PC-9 (cell line): ENCODE results near the gene NTS. TPM values are rescaled to one million over a fixed set of nuclear protein-coding genes. Genes with fewer than 3 reads are reported as not detected.
A peak's percentile ranks its signal among the peaks of the same experiment; 100 is the strongest.

Experiments
- BruUV-seq: library from RNA; stranded (reverse); fragments of 400-500 nt; replicated peaks from 2 replicates; lab custom pipeline; 2021; lab: Mats Ljungman, UMichigan
- CTCF ChIA-PET: fragments of 300-600 bp; sonication (Branson Sonifier 250); formaldehyde crosslinking; loops from one replicate; lab custom pipeline; 2022; ENCODE audit warnings: antibody characterized with exemption; lab: Charles Lee
- POLR2A ChIA-PET: fragments of 300-600 bp; sonication (Branson Sonifier 250); formaldehyde crosslinking; loops from one replicate; lab custom pipeline; 2022; ENCODE audit warnings: antibody characterized with exemption; ENCODE audit not compliant: unreplicated experiment; lab: Charles Lee
- DNase-seq, 2 experiments: peaks; one replicate each; pipeline versions ENCODE4 v3.0.0 to v3.0.0-alpha.2; 2015 to 2022; ENCODE audit warnings: mixed read lengths in 1 of 2
- H2AFZ ChIP-seq: fragments of 200-600 bp; sonication (generic); 2 replicates; pipeline ENCODE4 v1.8.1; 2017; ENCODE audit warnings: antibody characterized with exemption
- H3F3A ChIP-seq: fragments of 200-600 bp; sonication (generic); 2 replicates; pipeline ENCODE4 v1.8.1; 2017; ENCODE audit warnings: antibody characterized with exemption, mild to moderate bottlenecking, low read depth; ENCODE audit not compliant: insufficient read depth
- H3K27ac ChIP-seq: fragments of 200-600 bp; sonication (generic); 2 replicates; pipeline ENCODE4 v1.6.1; 2016; ENCODE audit warnings: mixed run types
- H3K27me3 ChIP-seq: fragments of 200-600 bp; sonication (generic); 2 replicates; pipeline ENCODE4 v1.6.1; 2016; ENCODE audit warnings: low read depth, mixed run types; ENCODE audit not compliant: insufficient read depth
- H3K36me3 ChIP-seq: fragments of 200-600 bp; sonication (generic); 2 replicates; pipeline ENCODE4 v1.6.1; 2016; ENCODE audit warnings: low read depth, mixed run types
- H3K4me1 ChIP-seq: fragments of 200-600 bp; sonication (generic); replicated peaks from 2 replicates; pipeline ENCODE4 v1.6.1; 2016; ENCODE audit warnings: mixed run types; ENCODE audit not compliant: insufficient read depth
- H3K4me2 ChIP-seq: fragments of 200-600 bp; sonication (generic); 2 replicates; pipeline ENCODE4 v1.6.1; 2017; ENCODE audit warnings: mixed run types
- H3K4me3 ChIP-seq: fragments of 200-600 bp; sonication (generic); 2 replicates; pipeline ENCODE4 v1.6.1; 2016; ENCODE audit warnings: mixed run types
- H3K79me2 ChIP-seq: fragments of 200-600 bp; sonication (generic); 2 replicates; pipeline ENCODE4 v1.6.1; 2017; ENCODE audit warnings: low read depth, mixed run types
- H3K9me2 ChIP-seq: fragments of 200-600 bp; sonication (generic); 2 replicates; pipeline ENCODE4 v1.8.1; 2017; ENCODE audit warnings: mild to moderate bottlenecking; ENCODE audit not compliant: insufficient read depth
- H3K9me3 ChIP-seq: fragments of 200-600 bp; sonication (generic); 2 replicates; pipeline ENCODE4 v1.8.1; 2016; ENCODE audit warnings: low read depth; ENCODE audit not compliant: insufficient read depth
- H4K20me1 ChIP-seq: fragments of 200-600 bp; sonication (generic); 2 replicates; pipeline ENCODE4 v1.8.1; 2017; ENCODE audit not compliant: insufficient read depth
- CTCF ChIP-seq: fragments of 200-600 bp; sonication (generic); conservative IDR thresholded peaks from 2 replicates; pipeline ENCODE4 v1.6.1; 2017; ENCODE audit warnings: mixed run types, antibody characterized with exemption, mild to moderate bottlenecking, moderate library complexity
- EZH2 ChIP-seq: fragments of 200-600 bp; sonication (generic); IDR thresholded peaks from 2 replicates; pipeline ENCODE4 v1.8.0; 2017; ENCODE audit warnings: antibody characterized with exemption, low read depth
- intact Hi-C: fragments of 100-400 bp; cut with micrococcal nuclease; formaldehyde crosslinking; loops from one replicate; pipeline ENCODE4 v1.10.0; 2022; ENCODE audit not compliant: unreplicated experiment
- total RNA-seq: library from RNA; stranded (reverse); gene quantifications from 2 replicates; pipeline ENCODE4 v1.2.3, GENCODE V29; 2021

NTS gene
- total RNA-seq, 1 experiment from 2014 or later = not detected

GRCh38 chr12:85856966-85857365 lies 17.1 kb upstream of the NTS start:
- DNase-seq = no peak
- H3F3A ChIP-seq = no peaks in the 10 kb centered on the region
- no peaks in the 10 kb centered on the region for H3K79me2 ChIP-seq
- ChIA-PET CTCF (no interaction called here), POLR2A (no interaction called here)
- intact Hi-C loops = no loop called here
- no peaks in the 10 kb centered on the region for H3K27me3 ChIP-seq
- TF ChIP-seq CTCF (no peak), EZH2 (no peak)
- H3K27ac ChIP-seq = no peak overlapping the region
- H3K36me3 ChIP-seq = no peaks in the 10 kb centered on the region
- H3K4me1 ChIP-seq = no peaks in the 10 kb centered on the region
- no peaks in the 10 kb centered on the region for H4K20me1 ChIP-seq
- H3K9me2 ChIP-seq = no peaks in the 10 kb centered on the region
- no peak overlapping the region for H3K4me3 ChIP-seq
- no TSS peak for BruUV-seq
- H3K4me2 ChIP-seq = no peak overlapping the region
- H2AFZ ChIP-seq = no peak overlapping the region
- H3K9me3 ChIP-seq = no peaks in the 10 kb centered on the region

GRCh38 chr12:85865890-85866289 lies 8.2 kb upstream of the NTS start:
- no peak overlapping the region for H3K4me2 ChIP-seq
- DNase-seq = no peak
- H2AFZ ChIP-seq = no peak overlapping the region
- H3K4me3 ChIP-seq = no peak overlapping the region
- intact Hi-C loops = loop anchor here (5.0 kb wide), 1 partner anchor 44 kb away; no protein-coding TSS in a partner anchor
- no peak overlapping the region for H3K27ac ChIP-seq
- no peaks in the 10 kb centered on the region for H3K27me3 ChIP-seq
- H3F3A ChIP-seq = no peaks in the 10 kb centered on the region
- H3K4me1 ChIP-seq = no peaks in the 10 kb centered on the region
- TF ChIP-seq CTCF (no peak), EZH2 (no peak)
- no peaks in the 10 kb centered on the region for H3K36me3 ChIP-seq
- no peaks in the 10 kb centered on the region for H3K79me2 ChIP-seq
- no TSS peak for BruUV-seq
- no peaks in the 10 kb centered on the region for H3K9me3 ChIP-seq
- no peaks in the 10 kb centered on the region for H4K20me1 ChIP-seq
- ChIA-PET POLR2A (no interaction called here), CTCF (no interaction called here)
- no peaks in the 10 kb centered on the region for H3K9me2 ChIP-seq

GRCh38 chr12:85866986-85867776 lies 6.9 kb upstream of the NTS start:
- no peaks in the 10 kb centered on the region for H3K9me3 ChIP-seq
- no peaks in the 10 kb centered on the region for H3K27me3 ChIP-seq
- H3K9me2 ChIP-seq = no peaks in the 10 kb centered on the region
- ChIA-PET POLR2A (interaction anchor here (0.6 kb wide), 2 partner anchors 31 to 46 kb away, joined by 6 to 11 read pairs; partner anchors contain the start of gene RASSF9), CTCF (interaction anchor here (0.5 to 1.5 kb wide), 4 partner anchors 292 to 1886 kb away, joined by 3 to 10 read pairs (median 6); no protein-coding TSS in a partner anchor)
- H3K4me3 ChIP-seq = no peak overlapping the region
- BruUV-seq = no TSS peak
- DNase-seq = peak; percentile 27 to 37
- H2AFZ ChIP-seq = no peak overlapping the region
- TF ChIP-seq CTCF = peak; percentile 87
- no peak for TF ChIP-seq EZH2
- no peaks in the 10 kb centered on the region for H3K36me3 ChIP-seq
- intact Hi-C loops = loop anchor here (1.0 to 5.0 kb wide), 3 partner anchors 45 to 399 kb away; no protein-coding TSS in a partner anchor
- no peaks in the 10 kb centered on the region for H3F3A ChIP-seq
- no peaks in the 10 kb centered on the region for H3K79me2 ChIP-seq
- no peaks in the 10 kb centered on the region for H4K20me1 ChIP-seq
- H3K27ac ChIP-seq = no peak overlapping the region
- H3K4me2 ChIP-seq = no peak overlapping the region
- H3K4me1 ChIP-seq = no peaks in the 10 kb centered on the region
